ENCODE data around the gene ARRDC3. TPM values are rescaled to one million over a fixed set of nuclear protein-coding genes. Genes with fewer than 3 reads are reported as not detected.

ARRDC3 gene
- total and polyA plus RNA-seq, 10 of the 15 experiments (the other 5 are each of a cell fraction or from before 2014, with no cell fraction given) = 2.3 to 14.0 (median 8.6) TPM

GRCh38 chr5:91424638-91425436, 41.7 kb upstream of the ARRDC3 start (continued):
- TF ChIP-seq CHD2 (IDR thresholded peaks at IDR 0.05; ENCODE audit: borderline replicate concordance, low read depth, low read length) = no peak
- no peak for TF ChIP-seq GATAD2B (conservative IDR thresholded peaks at IDR 0.05; ENCODE audit: low read depth)
- TF ChIP-seq ZBTB4 (CRISPR knock-in tag; IDR thresholded peaks at IDR 0.05) = no peak
- TF ChIP-seq ELK1 (IDR thresholded peaks at IDR 0.05; ENCODE audit: low read depth, low read length) = no peak
- no peak for TF ChIP-seq PRDM15 (CRISPR knock-in tag; IDR thresholded peaks at IDR 0.05)
- no peak for TF ChIP-seq ATF7 (IDR thresholded peaks at IDR 0.05; ENCODE audit: low read depth)
- TF ChIP-seq, protein P1, sequence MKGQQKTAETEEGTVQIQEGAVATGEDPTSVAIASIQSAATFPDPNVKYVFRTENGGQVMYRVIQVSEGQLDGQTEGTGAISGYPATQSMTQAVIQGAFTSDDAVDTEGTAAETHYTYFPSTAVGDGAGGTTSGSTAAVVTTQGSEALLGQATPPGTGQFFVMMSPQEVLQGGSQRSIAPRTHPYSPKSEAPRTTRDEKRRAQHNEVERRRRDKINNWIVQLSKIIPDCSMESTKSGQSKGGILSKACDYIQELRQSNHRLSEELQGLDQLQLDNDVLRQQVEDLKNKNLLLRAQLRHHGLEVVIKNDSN (IDR thresholded peaks at IDR 0.05; ENCODE audit: borderline replicate concordance, extremely low read length, insufficient read depth, low read depth, low read length) = no peak
